T-helper 1 cell treated with Interleukin-12 subunit alpha and Interleukin-12 subunit beta and Interleukin-4 antibody, amounts not matched to agents 30 ng/mL and 1 ng/mL, for 36 hours (primary cell): Measurements from ENCODE around the gene PTPN11. TPM values are rescaled to one million over a fixed set of nuclear protein-coding genes. Genes with fewer than 3 reads are reported as not detected.
"Not testable (repeated sequence)": the region's sequence is repeated elsewhere in the genome, so short reads cannot be mapped to it uniquely, and the experiment has no call there.

Experiments used
- intact Hi-C: fragments of 100-400 bp; cut with micrococcal nuclease; formaldehyde crosslinking; loops from one replicate; pipeline ENCODE4 v1.15.1; 2024
- total RNA-seq: library from RNA; stranded (reverse); gene quantifications from 2 replicates; pipeline ENCODE4 v1.2.3, GENCODE V29; 2022

Gene PTPN11
- total RNA-seq, 1 donor from 2014 or later, result 105 TPM

- intact Hi-C loops, result no loop called here
Observed at GRCh38 chr12:112446008-112446725, 27.4 kb downstream of the PTPN11 start.

- intact Hi-C loops, result no loop called here
Observed at GRCh38 chr12:112447106-112447505, 28.4 kb downstream of the PTPN11 start.

- intact Hi-C loops, result not testable (repeated sequence)
Observed at GRCh38 chr12:112448165-112448564, 29.4 kb downstream of the PTPN11 start.

- intact Hi-C loops, result no loop called here
Observed at GRCh38 chr12:112450725-112451124, 32.0 kb downstream of the PTPN11 start.

GRCh38 chr12:112456029-112456428 is 37.3 kb downstream of the PTPN11 start:
- intact Hi-C loops, result no loop called here

GRCh38 chr12:112457142-112457541 is 38.4 kb downstream of the PTPN11 start:
- intact Hi-C loops, result not testable (repeated sequence)

GRCh38 chr12:112458330-112458729 is 39.6 kb downstream of the PTPN11 start:
- intact Hi-C loops, result no loop called here

GRCh38 chr12:112458751-112459150 is 40.0 kb downstream of the PTPN11 start:
- intact Hi-C loops, result no loop called here

- intact Hi-C loops, result no loop called here
Observed at GRCh38 chr12:112463478-112463877, 44.7 kb downstream of the PTPN11 start.

- intact Hi-C loops, result no loop called here
Observed at GRCh38 chr12:112464605-112465004, 45.9 kb downstream of the PTPN11 start.

- intact Hi-C loops, result no loop called here
Observed at GRCh38 chr12:112466011-112466422, 47.3 kb downstream of the PTPN11 start.

- intact Hi-C loops, result no loop called here
Observed at GRCh38 chr12:112466835-112467234, 48.1 kb downstream of the PTPN11 start.

GRCh38 chr12:112468046-112468445 is 49.3 kb downstream of the PTPN11 start:
- intact Hi-C loops, result no loop called here

- intact Hi-C loops, result no loop called here
Observed at GRCh38 chr12:112473056-112473455, 54.3 kb downstream of the PTPN11 start.

- intact Hi-C loops, result no loop called here
Observed at GRCh38 chr12:112479413-112479812, 60.7 kb downstream of the PTPN11 start.

- intact Hi-C loops, result no loop called here
Observed at GRCh38 chr12:112480931-112481330, 62.2 kb downstream of the PTPN11 start.

GRCh38 chr12:112482733-112483132 is 64.0 kb downstream of the PTPN11 start:
- intact Hi-C loops, result no loop called here

- intact Hi-C loops, result no loop called here
Observed at GRCh38 chr12:112486361-112486760, 67.6 kb downstream of the PTPN11 start.

GRCh38 chr12:112488257-112488876 is 69.6 kb downstream of the PTPN11 start:
- intact Hi-C loops, result no loop called here

- intact Hi-C loops, result no loop called here
Observed at GRCh38 chr12:112489456-112489855, 70.7 kb downstream of the PTPN11 start.

GRCh38 chr12:112496496-112496895 is 77.7 kb downstream of the PTPN11 start:
- intact Hi-C loops, result no loop called here

- intact Hi-C loops, result no loop called here
Observed at GRCh38 chr12:112498580-112498979, 79.8 kb downstream of the PTPN11 start.

- intact Hi-C loops, result no loop called here
Observed at GRCh38 chr12:112503512-112503911, 84.8 kb downstream of the PTPN11 start.
